Neutrophil (primary cell): ENCODE measurements around the gene RPTOR.
"Not testable (repeated sequence)": the region's sequence is repeated elsewhere in the genome, so short reads cannot be mapped to it uniquely, and the experiment has no call there.

Experiments used
- H3K27ac ChIP-seq: fragments of 200-600 bp; sonication (generic); 2 replicates; pipeline ENCODE4 v1.5.1; 2016; ENCODE audit warnings: mild to moderate bottlenecking, moderate library complexity
- H3K27me3 ChIP-seq: fragments of 200-600 bp; sonication (generic); 2 replicates; pipeline ENCODE4 v1.6.0; 2016; ENCODE audit warnings: mild to moderate bottlenecking
- H3K36me3 ChIP-seq: fragments of 200-600 bp; sonication (generic); 2 replicates; pipeline ENCODE4 v1.5.1; 2017
- H3K4me1 ChIP-seq, 2 experiments: fragments of 200-600 bp in 1 of 2; sonication (generic) in 1 of 2; 1 replicate in 1 of 2; 2 replicates in 1 of 2; pipeline versions ENCODE4 v1.5.1 to v1.6.1; 2013 to 2016; ENCODE audit warnings: low read depth in 1 of 2, low read length in 1 of 2, mild to moderate bottlenecking in 1 of 2, moderate library complexity in 1 of 2; ENCODE audit not compliant: control insufficient read depth in 1 of 2, insufficient read depth in 1 of 2
- H3K4me3 ChIP-seq, 2 experiments: fragments of 200-600 bp in 1 of 2; sonication (generic) in 1 of 2; 1 replicate in 1 of 2; 2 replicates in 1 of 2; pipeline ENCODE4 v1.5.1; 2013 to 2016; ENCODE audit warnings: low read depth in 1 of 2, low read length in 1 of 2, mild to moderate bottlenecking in 1 of 2, moderate library complexity in 1 of 2
- H3K9me3 ChIP-seq: fragments of 200-600 bp; sonication (generic); 2 replicates; pipeline ENCODE4 v1.5.1; 2016
- CTCF ChIP-seq: fragments of 200-600 bp; sonication (generic); IDR thresholded peaks from 2 replicates; pipeline ENCODE4 v1.5.1; 2016; ENCODE audit warnings: antibody characterized with exemption

The RPTOR gene

GRCh38 chr17:80696964-80697363, 152.3 kb downstream of the RPTOR start:
- Histone ChIP-seq H3K27me3 (no peaks in the 10 kb centered on the region), H3K27ac (no peak overlapping the region)
- no peak for TF ChIP-seq CTCF

GRCh38 chr17:80698297-80698696, 153.7 kb downstream of the RPTOR start:
- Histone ChIP-seq H3K36me3 (no peaks in the 10 kb centered on the region), H3K27me3 (no peaks in the 10 kb centered on the region), H3K4me3 (no peak overlapping the region), H3K27ac (no peak overlapping the region), H3K9me3 (no peaks in the 10 kb centered on the region), H3K4me1 (peaks cover 5 to 10% of the 10 kb centered on the region in 2 experiments)
- no peak for TF ChIP-seq CTCF

More at GRCh38 chr17:80696964-80697363, 152.3 kb downstream of the RPTOR start:
- H3K4me3 ChIP-seq = no peak overlapping the region
- no peaks in the 10 kb centered on the region for H3K36me3 ChIP-seq
- H3K4me1 ChIP-seq = peaks cover 0 to 4% of the 10 kb centered on the region in 2 experiments
- H3K9me3 ChIP-seq = no peaks in the 10 kb centered on the region

- H3K9me3 ChIP-seq, H3K4me3 ChIP-seq, H3K27ac ChIP-seq, H3K36me3 ChIP-seq, H3K27me3 ChIP-seq: not testable (repeated sequence)
- H3K4me1 ChIP-seq = peaks cover 8 to 10% of the 10 kb centered on the region in 2 experiments
These were observed 154.6 kb downstream of the RPTOR start for GRCh38 chr17:80699205-80699604.

- peaks cover 16 to 19% of the 10 kb centered on the region in 2 experiments for H3K4me1 ChIP-seq
- H3K27me3 ChIP-seq = no peaks in the 10 kb centered on the region
- H3K27ac ChIP-seq = no peak overlapping the region
- H3K36me3 ChIP-seq = no peaks in the 10 kb centered on the region
- no peaks in the 10 kb centered on the region for H3K9me3 ChIP-seq
- H3K4me3 ChIP-seq = no peak overlapping the region
- TF ChIP-seq CTCF = no peak
These were observed 157.1 kb downstream of the RPTOR start for GRCh38 chr17:80701730-80702129.

- Histone ChIP-seq H3K4me3 (no peak overlapping the region), H3K27ac (no peak overlapping the region)
- no peak for TF ChIP-seq CTCF
These were observed 157.9 kb downstream of the RPTOR start for GRCh38 chr17:80702315-80703141.

GRCh38 chr17:80703142-80703478, 158.5 kb downstream of the RPTOR start:
- H3K27ac ChIP-seq = no peak overlapping the region
- H3K4me3 ChIP-seq = no peak overlapping the region
- H3K36me3 ChIP-seq = no peaks in the 10 kb centered on the region
- H3K4me1 ChIP-seq = peaks cover 23 to 25% of the 10 kb centered on the region in 2 experiments
- no peaks in the 10 kb centered on the region for H3K27me3 ChIP-seq
- TF ChIP-seq CTCF = no peak
- no peaks in the 10 kb centered on the region for H3K9me3 ChIP-seq

More at GRCh38 chr17:80702315-80703141, 157.9 kb downstream of the RPTOR start:
- Histone ChIP-seq H3K4me1 (peaks cover 17 to 19% of the 10 kb centered on the region in 2 experiments), H3K27me3 (no peaks in the 10 kb centered on the region), H3K9me3 (no peaks in the 10 kb centered on the region), H3K36me3 (no peaks in the 10 kb centered on the region)
